SKM-1 treated with dmso at 0.1 percent for 144 hours (cell line): Measurements from ENCODE around the gene EXOC3.
"Not testable (repeated sequence)": the region's sequence is repeated elsewhere in the genome, so short reads cannot be mapped to it uniquely, and the experiment has no call there.

Experiments
- DNase-seq: peaks from one replicate; lab custom pipeline; 2025; ENCODE audit not compliant: unreplicated experiment; lab: John Stamatoyannopoulos, UW

Gene EXOC3

DNA sequence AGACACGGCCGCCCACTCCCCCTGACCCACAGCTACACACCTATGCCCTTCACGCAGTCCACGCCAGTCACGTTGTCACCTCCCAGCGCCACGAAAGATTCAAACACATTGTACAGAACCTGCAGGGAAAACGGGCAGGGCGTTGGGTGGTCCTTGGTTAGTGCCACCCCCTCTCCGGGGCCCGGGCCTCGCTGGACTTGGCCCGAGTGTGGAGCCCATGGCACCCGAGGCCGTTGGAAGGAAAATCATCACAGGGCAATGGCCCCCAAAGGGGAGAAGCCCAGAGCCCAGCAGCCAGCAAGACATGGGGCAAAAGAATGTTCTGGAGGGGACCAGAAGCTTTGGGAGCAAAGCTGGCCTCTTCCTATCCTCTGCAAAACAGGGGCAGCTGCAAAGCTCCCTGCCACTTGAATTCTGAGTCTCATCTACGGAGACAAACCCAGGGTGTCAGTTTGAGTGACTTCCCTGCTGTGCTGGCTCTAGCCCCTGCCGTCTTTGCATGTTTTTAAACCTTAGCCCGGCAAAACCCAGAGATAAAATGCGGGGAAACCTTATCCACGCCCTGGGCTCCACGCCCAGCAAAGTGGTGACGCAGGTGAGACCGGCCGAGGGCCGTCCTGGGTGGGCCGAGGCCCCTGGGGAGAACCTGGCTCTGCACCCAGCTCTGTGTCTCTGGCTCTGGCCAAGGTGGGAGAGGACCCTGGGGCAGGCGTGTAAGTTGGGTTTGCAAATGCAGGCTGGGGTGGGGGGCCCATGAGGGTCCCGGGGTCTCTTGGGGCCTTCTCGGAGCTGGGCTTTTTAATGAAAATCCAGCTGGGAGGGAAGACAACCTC lies 42.4 kb downstream of the EXOC3 start:
- no peak for DNase-seq

DNA sequence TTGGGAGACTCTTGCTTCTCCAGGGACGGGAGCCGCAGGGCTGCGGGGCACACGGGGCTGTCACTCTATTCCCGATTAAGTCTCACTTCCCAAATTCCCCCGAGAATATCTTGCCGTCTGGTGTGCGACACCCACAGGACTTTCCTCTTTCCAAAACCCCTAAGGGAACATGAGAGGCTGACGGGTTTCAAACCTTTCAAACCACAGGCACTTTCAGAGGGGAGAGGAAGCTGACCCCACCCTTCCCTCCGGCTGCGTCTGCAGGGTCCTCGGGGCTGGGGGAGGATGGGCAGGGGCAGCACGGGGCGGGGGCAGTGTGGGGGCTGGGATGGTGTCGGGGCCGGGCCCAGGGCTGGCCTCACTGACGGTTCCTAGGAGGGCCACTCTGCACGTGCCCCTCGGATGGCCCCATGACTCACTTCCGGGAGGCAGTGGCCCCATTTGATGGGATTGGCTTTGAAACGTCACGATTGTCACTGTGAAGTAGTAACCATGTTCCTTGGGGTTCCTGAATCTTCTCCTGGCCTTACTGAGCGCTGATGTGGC lies 43.0 kb downstream of the EXOC3 start:
- DNase-seq = no peak

DNA sequence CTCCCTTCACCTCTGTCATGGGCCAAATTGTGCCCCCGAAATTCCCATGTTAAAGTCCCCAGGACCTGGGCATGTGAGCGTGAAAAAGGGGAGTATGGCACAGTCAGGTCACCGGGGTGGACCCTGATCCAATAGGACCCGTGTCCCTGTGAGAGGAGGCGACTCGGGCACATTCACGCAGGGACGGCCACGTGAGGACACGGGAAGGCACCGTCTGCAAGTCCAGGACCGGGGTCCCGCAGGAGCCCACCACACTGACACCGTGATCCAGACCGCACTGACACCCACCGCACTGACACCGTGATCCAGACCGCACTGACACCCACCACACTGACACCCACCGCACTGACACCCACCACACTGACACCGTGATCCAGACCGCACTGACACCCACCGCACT lies 43.6 kb downstream of the EXOC3 start:
- DNase-seq = not testable (repeated sequence)

DNA sequence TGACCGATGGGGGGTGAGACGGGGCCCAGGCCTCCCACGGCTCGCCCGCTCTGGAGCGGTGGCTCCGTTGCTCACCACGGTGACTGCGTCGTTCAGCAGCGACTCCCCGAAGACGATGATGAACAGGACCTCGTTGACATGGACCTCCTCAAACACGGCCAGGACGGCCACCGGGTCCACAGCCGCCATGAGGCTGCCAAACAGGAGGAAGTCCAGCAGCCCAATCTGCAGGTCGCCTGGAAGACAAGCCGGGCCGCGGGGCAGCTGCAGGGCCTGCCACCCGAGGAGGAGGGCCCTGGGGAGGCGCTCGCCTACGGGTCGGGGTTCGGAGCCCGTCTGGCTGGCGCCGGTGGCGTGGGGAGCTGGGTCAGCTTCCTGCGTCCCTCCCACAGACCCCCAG lies 45.3 kb downstream of the EXOC3 start:
- DNase-seq = no peak

DNA sequence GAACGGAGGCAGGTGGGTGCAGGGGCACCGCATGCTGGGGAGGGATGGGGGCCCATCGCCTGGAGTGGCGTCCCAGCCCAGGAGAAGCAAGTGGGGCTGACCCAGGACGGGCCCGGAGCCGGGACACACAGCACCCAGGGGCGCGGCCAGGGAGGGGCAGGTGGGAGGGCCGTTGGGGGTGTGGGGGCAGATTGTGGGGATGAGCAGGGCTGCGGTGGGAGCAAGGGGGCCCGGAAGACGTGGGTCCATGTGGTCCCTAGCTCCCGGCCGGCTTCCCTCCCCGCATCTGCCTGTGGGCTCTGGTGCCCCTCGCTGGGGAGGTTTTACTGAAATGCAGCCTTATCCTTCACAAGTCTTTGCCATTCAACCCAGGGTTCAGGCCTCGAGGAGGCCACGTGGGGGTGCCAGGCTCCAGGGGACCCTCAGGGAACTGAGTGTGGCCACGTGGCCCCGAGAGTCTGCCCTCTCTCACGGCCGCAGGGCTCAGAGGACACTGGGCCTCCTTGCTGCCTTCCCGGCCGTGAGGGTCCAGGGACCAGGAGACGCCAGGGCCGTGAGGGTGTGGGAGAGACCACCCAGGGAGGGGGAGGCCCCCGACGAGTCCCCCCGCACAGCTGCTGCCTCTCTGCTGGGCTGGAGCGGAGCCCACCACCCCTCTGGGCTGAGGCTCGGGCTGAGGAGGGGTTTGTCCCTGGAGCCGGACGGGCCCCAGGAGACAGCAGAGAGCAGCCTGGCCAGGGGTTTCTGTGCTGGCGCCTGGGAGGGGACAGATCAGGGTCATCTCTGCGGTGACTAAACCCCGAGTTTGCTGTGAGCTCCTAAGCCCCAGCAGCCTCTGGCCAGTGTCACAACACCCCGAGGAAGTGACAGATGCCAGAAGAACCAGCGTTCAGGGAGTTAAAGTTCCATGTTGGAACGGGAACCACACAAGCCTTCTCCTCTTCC lies 46.0 kb downstream of the EXOC3 start:
- no peak for DNase-seq

DNA sequence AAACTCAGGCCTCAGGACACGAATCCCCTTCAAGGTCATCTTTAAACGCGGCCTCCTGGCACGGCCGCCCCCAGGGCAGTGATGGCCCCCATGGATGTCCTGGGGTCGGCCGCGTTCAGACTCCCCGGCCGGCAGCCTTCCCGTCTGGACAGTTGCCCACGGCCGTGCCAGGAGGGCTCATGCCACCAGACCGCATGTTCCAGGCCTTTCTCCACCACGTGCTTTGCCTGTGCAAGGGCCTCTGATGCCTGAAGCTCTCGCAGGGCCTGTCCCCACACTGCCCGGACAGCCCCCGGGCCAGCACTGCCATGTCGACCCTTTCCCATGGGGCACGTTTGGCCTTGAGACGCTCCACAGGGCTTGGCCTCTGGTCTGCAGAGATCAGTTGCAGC lies 46.7 kb downstream of the EXOC3 start:
- DNase-seq = no peak

DNA sequence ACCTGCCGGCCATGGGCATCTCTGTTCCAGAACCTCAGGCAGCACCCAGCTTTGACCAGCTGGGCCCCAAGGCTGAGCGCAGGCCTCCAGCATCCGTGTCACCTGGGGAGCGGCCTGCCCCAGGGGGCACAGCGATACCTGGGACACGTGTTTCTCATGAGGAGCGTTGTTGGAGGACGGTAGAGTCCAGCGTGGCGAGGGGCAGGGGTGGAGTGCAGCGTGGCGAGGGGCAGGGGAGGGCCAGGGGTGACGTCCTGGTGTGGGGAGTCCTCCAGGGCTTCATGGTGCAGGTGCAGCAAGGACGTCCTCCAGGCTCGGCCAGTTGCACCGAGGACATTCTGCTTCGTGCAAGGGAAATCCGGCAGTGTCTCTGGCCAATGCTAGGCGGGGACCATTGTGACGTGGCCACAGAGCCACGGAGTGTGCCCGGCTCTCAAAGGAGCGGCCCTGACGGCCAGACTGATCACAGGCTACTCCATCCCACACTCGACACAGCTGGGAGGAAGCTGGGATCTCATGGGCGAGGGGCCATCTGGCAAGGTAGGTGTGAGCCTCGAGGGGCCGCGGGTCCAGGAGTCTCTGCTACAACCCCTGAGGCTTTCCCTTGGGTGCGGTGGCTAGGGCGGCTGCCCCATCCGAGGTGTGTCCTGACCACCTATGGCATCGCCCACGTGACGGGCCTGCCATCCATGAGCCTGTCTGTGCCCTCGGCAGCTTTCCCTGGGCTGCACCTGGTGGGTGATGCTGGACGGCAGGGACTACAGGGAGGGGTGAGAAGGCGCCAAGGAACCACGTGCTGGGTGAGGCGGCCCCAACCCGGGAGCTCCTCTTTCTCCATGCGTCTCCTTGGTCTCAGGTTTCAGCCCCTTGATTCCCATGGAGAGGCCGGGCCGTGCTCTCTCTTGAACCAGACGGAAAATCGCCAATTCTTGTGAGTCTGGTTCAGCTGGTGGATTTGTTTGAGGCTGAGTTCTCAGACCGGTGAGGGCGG lies 47.4 kb downstream of the EXOC3 start:
- no peak for DNase-seq

DNA sequence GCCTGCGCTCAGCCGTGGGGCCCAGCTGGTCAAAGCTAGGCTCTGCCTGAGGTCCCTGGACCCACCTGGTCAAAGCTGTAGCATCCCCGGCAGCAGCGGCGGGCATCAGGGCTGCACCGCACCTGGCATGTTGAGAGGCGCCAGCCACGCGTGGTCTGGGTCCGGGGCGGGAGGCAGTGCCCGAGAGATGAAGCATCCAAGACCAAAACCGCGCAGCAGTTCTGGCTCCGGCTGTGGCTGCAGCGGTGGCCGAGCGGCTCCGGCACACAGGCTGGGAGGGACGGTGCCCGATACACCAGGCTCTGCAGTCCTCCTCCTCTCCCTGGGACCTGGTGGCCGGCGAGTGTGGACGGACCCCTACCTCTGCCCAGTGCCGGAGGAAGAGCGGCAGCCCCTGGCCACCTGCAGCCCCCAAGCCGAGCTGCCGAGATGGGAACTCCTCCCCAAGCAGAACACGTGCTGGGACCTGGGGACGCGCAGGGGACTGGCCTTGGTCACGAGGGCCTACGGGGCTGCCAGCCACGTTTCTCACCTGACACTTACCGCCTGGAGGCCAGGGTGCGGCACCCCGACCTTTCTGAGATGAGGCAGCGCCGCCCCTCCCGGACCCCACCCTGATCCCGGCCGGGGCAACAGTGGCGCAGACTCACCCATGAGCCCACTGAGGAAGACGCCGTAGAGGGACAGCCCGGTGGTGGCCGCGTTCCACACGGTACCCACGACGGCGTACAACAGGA lies 48.3 kb downstream of the EXOC3 start:
- no peak for DNase-seq

DNA sequence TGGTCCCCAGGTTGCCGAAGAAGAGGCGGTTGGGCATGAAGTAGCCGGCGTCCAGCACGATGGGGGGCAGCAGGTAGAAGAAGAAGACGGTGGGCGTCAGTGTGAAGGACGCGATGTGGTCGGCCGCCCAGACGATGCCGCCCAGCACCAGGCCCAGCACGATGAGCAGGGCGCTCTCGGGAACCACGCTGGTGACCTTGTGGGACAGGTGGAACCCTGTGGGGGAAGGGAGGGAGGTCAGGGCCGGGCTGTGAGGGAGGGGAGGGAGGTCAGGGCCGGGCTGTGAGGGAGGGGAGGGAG lies 48.8 kb downstream of the EXOC3 start:
- DNase-seq = no peak

DNA sequence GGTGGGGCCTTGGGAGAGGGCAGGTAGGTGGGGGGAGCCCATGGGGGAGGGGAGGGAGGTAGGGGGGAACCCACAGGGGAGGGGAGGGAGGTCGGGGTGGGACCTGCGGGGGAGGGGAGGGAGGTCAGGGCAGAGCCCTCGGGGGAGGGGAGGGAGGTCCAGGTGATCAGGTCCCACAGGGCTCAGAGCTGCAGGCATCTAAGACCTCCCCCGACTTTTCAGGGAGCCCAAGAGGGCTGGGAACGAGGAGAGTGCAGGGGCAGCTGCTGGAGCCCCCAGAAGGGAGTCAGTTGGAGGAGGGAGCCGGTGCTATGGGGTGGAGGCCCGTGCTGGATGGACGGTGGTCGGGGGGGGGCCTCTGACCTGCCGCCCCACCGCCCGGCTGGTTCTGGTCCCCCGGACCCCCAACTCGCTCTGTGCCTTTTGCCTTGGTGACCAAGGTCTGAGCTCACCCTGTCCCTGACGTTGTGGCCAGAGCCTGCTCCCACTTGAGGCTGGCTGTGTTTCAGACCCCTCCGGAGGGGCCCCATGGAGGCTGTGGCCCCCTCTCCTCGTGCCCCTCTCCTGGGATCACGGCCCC lies 49.4 kb downstream of the EXOC3 start:
- DNase-seq = no peak

DNA sequence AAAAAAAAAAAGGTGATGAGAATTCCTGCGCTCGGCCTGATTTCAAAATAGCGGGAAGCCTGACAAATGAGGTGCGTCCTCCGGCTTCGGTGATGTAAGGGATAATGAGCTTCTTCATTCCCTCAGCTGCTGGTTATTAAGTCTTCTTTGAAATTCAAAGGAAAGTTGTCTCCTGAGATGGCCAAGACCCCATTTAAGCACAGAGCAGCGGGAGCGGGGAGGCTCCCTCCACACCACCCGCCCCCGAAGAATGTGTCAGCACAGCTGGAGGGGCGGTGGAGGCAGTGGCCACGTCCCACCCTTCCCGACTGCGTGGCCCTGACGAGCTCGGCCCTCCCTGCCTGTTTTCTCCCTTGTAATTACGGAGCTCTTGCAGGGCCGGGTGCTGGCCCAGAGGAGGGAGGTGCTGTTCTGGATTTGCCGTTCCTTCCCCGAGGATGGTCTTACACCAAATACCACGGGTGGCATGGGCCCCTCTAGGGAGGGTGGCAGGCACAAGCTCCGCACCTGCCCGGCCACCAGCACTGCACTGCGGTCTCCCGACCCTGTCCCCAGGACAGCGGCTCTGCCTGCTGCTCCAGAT lies 50.2 kb downstream of the EXOC3 start:
- no peak for DNase-seq

DNA sequence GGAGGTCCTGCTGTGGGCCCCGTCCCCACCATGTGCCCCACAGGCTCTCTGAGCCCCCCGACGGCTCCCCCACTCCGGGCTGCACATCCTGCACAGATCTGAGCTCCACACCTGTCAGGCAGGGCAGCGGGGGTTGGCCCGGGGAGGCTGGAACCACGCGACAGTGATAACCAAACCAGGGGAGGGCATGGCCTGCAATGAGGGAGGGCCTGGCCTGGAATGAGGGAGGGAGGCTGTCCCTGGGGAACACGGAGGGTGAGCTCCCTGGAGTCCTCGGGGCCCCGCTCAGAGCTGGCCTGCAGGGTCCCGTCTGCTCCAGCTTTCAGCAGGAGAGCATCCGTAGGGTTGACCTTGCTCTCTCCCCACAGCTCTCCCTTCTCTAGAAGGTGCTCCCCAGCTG lies 50.8 kb downstream of the EXOC3 start:
- DNase-seq = no peak

DNA sequence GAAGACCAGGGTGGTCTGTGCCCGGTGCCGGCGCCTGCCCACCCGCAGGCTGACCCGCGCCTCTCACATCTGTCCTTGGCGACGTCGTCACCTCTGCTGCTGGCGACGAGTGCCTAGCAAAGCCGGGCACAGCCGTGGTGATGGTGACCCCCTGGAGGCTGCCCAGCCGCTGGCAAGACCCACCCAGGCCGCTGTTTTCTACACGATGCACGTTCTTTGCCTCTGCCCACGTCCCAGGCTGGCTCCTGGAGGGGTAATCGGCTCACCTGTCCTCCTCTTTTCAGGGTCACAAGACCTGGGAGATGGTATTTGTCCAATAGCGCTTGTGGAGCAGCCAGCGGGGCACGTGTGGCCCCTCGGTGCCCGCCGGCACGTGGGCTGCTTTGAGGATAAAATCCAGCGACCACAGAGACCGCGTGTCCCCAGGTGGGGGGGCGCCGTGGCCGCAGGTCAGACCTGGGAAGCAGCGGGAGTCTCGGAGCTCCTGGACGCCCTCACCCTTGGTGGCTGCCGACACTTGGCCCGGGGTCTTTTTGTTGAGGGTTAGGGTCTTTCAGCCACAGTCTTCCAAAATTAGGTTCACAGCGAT lies 51.8 kb downstream of the EXOC3 start:
- DNase-seq = no peak

DNA sequence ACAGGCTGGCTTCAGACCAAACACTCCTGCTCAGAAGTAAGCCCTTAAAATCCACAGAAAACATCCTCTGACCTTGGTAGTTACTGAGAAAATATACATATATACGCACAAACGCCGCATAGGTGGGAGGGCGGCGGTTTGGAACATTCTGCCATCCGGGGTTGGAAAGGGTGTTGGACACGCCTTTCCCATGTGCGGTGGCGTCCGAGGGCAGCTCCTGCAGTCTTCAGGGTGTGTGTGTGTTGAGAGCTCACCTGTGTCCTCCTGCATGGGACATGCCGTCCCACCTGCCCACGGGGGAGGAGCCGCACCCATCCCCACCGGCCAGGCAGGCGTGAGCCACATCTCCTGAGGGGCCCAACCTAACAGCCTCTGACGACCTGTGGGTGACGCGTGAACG lies 53.1 kb downstream of the EXOC3 start:
- no peak for DNase-seq

DNA sequence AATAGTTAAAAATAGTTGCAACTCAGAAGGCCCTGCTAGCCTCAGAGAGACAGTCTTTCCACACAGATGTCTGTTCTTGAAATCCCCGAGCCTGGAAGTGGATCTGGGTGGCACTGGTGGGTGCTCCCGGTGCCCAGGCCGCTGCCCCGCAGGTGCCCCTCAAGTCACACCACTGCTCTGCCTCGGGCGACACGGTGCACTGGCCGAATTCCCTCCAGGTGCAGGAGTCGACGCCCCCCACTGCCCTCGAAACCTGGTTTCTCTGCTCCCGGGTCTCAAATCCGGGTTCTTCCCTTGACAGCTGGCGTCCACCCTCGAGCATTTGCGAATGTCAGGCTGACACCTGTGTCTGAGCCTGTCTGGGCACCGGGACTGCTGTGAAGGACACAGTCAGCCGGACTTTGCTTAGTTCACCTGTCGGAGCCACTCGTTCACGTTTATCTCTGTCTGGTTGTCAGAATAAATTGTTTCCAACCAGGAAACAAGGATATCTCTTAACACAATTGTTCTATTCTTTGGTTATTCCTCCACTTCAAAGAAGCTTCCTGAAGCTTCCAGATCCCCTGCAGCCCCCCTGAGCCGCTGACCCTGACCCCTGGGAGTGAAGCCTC lies 54.2 kb downstream of the EXOC3 start:
- no peak for DNase-seq

DNA sequence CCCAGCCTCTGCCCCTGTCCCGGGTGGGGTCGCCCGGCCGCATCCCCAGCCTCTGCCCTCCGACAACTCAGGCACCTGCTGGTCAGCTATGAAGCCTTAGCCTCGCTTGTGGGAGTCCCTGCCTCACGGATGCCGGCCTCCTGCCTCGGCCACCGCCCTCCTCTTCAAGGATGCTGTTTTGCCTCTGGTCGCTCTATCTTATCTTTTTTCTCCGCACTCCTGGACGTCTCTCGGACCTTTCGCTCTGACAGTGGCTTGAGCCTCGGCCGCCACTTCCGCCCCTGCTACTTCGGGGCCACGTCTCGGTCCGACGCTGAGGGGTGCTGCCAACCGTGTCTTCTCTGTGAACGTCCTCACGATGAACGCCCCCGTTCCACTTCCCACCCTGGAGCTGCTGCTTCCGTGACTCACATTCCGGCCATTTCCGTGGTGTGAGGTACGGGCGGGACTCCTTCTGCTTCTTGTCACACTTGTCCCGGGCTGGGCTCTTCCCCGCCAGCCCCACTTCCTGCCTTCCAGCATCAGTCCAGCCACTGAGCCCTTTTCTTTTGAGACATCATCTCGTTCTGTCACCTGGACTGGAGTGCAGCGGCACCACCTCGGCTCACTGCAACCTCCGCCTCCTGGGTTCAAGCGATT lies 55.0 kb downstream of the EXOC3 start:
- DNase-seq = no peak

DNA sequence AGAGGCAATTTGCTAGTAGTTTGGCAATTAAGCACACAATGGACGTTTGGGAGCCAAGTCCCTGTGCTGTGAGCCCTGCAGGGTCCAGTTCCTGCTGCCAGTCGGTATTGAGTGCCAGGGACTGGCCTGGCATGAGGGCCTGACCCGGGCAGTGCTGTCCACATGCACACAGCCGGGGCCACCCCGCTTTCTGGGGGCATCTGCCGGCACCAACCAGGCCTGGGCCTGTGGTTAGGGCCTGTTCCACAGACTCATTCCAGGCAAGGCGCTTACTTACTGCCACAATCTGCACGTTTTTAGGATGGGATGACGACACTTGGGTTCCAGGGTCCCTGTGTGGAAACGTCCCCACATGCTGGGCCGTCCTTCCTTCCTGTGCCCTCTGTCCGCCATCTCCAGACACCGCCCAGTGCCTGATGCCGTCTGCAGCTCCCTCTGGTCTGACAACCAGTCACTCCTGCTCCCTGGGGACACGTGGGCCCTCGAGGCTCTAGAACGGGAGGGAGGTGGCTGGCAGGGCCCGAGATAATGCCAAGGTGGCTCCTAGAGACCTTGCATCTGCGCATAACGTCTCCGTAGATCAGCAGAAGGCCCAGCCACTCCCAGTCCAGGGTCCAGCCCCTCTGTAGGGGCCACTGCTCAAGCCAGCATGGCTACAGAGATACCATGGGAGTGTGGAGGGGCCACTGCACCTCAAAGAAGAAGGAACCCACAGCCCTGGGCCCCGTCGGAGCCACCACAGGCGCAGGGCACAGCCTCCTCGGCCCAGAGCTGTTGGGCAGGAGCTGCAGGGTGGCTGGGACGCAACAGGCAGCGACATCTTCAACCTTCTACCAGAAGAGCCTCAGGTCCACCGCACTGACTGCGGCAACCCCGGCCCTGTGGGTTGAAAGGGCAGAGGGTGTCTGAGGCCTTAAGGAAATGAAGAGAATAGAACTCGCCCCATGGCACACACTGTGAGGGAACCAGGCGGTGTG lies 56.5 kb downstream of the EXOC3 start:
- no peak for DNase-seq
